NB4 (cell line): Measurements from ENCODE around the gene ACOX2.

Experiments used
- MYC ChIP-seq: IDR thresholded peaks from 2 replicates; pipeline ENCODE4 v1.6.1; 2011; ENCODE audit warnings: low read depth, low read length
- POLR2A ChIP-seq: IDR thresholded peaks from 2 replicates; pipeline ENCODE4 v1.6.1; 2011; ENCODE audit warnings: mild to moderate bottlenecking; ENCODE audit not compliant: insufficient read length; ENCODE audit errors: extremely low read depth
- TF ChIP-seq, protein P1 (sequence below): IDR thresholded peaks from one replicate; pipeline ENCODE4 v1.5.1; 2012; ENCODE audit warnings: low read depth, low read length
- TF ChIP-seq, protein P2 (sequence below): IDR thresholded peaks from 2 replicates; pipeline ENCODE4 v1.6.1; 2011; ENCODE audit warnings: low read depth, low read length

DNA sequence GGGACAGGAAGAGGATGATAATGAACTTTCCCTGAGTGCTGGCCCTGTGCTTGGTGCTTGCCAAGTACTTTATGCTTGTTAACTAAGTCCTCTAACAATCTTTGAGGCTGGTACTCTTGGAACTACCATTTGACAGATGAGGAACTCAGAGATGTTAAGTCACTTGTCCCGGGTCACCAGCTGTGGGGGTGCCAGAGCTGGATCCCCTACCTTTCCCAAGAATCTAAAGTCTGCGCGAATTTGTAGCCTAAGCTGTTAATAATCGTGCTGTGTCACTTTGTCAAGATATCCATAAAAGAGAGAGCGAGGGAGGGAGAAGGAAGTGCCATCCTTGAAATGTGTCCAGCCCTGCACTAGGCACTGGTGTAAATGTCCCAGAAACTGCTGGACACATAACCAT is 19.0 kb upstream of the ACOX2 start:
- TF ChIP-seq, protein P1, sequence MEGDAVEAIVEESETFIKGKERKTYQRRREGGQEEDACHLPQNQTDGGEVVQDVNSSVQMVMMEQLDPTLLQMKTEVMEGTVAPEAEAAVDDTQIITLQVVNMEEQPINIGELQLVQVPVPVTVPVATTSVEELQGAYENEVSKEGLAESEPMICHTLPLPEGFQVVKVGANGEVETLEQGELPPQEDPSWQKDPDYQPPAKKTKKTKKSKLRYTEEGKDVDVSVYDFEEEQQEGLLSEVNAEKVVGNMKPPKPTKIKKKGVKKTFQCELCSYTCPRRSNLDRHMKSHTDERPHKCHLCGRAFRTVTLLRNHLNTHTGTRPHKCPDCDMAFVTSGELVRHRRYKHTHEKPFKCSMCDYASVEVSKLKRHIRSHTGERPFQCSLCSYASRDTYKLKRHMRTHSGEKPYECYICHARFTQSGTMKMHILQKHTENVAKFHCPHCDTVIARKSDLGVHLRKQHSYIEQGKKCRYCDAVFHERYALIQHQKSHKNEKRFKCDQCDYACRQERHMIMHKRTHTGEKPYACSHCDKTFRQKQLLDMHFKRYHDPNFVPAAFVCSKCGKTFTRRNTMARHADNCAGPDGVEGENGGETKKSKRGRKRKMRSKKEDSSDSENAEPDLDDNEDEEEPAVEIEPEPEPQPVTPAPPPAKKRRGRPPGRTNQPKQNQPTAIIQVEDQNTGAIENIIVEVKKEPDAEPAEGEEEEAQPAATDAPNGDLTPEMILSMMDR: no peak
- TF ChIP-seq POLR2A: no peak
- no peak for TF ChIP-seq MYC
- TF ChIP-seq, protein P2, sequence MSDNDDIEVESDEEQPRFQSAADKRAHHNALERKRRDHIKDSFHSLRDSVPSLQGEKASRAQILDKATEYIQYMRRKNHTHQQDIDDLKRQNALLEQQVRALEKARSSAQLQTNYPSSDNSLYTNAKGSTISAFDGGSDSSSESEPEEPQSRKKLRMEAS: no peak
